Kidney glomerular epithelial cell (primary cell): Measurements from ENCODE around the gene YOD1.

Experiments used
- DNase-seq: peaks from one replicate; lab custom pipeline; 2025; lab: John Stamatoyannopoulos, UW

YOD1 gene

DNA sequence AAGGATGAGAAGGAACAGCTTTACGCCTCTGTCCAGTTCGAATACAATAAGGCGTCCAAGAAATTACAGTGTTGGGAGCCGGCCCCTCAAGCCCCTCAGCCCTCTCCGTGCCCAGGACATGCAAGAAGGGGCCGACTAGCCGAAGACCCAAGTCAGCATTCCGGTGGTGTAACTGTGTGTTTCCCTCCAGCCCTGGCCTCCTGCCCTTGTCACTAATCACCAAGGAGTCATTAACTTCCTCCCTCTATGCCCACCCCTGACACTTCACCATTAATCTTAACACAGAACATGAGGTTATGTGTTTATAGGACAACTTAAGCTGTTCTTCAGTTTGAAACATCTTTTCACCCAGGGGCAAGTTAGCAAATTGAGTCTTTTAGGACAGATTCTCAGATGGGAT, 21.2 kb upstream of the YOD1 start:
- DNase-seq = no peak

DNA sequence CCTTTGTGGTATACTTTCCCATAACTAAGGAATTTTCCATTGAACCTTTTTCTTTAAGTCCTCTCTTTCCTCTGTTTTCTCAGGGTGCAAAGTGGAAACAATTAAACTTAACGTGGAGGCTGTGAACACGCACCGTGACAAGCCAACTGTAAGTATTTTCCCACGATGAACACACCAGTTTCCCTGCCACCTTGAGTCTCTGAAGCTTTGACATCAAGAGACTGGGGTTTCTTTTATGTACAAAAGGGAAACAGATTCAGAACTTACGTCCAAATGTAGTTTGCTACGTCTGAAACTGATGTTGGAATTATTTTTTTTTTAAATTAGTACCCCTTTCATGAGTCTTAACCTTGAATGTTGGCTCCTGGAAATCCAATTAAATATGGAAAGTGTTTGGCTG, 20.4 kb upstream of the YOD1 start:
- no peak for DNase-seq

DNA sequence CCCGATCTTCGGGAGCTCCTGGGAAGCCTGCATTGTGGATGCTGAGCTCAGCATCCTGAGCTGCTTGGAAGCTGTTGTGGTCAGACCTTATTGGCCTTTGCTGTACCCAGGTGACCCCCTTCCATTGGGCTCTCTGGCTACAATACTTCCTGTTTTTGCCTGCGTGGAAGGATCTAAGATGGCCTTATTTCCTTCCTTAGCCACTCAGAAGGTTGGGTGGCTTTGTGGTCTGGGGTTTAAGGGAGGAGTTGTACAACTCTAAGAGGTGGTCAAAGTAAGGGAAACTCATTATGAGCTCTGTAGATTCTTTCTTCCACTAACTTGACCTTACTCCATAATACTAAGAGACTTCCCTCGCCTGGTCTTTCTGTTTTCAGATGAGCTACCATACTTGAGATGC, 19.8 kb upstream of the YOD1 start:
- DNase-seq = no peak

DNA sequence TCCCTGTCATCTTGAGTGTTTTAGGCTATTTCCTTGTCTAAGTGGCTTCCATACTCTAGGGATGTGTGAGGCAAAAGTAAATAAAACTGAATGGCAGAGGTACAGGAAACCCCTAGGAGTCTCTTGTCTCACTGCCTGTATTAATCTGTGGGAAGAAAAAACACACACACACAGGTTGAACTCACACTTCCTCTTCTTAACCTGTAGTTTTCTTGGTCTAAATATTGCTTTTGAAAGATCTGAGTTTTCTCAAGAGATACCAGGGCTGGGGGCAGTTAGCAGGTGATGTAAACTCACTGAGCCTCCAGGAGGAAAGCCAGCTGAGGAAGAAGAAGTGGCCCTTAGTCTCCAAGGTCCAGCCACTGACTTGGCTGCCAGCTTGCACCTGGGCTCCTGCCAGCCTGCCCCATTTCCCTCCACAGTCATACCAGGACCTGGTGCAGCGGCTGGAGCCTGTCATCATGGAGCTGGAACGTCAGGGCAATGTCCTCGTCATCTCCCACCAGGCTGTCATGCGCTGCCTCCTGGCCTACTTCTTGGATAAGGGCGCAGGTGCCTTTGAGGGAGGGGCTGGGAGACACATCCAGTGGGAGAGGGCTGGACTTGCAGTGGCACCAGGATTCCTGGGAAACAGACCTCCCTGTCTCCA, 19.0 kb upstream of the YOD1 start:
- no peak for DNase-seq

DNA sequence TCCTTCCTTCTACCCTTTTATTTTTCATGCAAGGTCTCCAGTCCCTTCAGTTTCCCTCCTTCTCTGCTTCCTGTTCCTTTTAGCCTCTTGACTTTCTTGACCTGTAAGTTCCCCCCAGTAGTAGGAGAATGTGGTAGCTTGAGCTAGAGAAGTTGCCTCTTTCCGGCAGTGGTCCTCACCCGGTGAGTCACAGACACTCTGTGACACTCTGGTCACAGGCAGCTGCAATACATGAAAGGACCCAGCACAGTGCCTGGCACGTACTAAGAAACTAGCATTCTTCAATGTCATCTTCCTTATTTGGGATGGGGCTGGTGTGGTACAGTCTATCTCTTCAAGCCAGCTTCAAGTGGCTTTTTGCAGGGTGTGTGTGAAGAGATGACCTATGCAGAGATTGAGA, 18.1 kb upstream of the YOD1 start:
- DNase-seq = no peak

DNA sequence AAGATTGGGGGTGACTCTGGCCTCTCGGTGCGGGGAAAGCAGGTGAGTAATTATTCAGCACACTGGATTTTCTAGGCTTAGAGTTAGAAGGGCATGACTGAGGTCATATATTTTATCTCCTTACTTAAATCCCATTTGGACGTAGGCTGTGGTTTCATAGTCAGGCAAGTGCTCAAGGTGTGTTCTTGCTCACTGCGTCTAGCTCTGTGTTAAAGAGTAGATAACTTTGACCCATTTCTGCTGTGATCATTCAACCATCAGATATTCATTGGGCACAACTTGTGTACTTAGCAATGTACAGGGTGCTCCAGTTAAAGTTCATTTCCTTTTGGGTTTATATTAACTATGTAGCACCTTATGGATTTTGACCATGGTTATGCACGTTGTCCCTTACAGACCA, 16.7 kb upstream of the YOD1 start:
- DNase-seq = no peak

DNA sequence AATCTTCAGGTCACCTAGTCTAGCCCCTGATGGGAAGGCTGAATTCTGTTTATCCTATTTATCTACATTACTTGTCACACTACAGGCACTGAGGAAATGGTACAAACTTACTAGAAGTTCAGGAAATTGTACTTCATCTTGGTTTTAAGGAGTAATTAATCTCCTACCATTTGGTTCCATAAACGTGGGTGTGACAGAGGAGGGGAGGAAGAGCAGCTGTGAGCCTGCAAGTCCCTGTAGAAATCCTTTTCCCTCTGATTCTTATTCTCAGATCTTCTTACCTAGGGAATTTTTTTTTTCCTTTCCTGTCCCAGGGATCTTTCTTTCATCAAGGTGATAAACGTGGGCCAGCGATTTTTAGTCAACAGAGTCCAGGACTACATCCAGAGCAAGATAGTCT, 16.2 kb upstream of the YOD1 start:
- DNase-seq = no peak

DNA sequence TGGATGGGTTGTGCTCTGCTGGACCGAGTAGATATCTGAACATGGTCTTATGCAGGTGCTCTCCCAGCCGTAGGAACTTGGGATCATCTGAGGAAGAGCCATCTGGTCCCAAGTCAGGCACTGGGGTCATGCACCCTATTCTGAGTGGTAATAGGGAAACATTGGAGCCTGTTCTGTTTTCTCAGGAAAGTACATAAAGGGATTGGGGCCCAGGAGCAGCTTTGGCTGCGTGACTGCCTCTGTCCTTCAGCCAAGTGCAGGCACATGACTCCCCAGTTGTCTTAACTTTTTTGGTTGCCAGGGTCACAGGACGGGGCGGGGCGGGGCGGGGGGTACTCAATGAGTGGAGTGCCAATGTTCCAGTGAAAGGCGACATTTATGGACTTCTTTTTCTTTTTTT, 13.6 kb upstream of the YOD1 start:
- DNase-seq = no peak

DNA sequence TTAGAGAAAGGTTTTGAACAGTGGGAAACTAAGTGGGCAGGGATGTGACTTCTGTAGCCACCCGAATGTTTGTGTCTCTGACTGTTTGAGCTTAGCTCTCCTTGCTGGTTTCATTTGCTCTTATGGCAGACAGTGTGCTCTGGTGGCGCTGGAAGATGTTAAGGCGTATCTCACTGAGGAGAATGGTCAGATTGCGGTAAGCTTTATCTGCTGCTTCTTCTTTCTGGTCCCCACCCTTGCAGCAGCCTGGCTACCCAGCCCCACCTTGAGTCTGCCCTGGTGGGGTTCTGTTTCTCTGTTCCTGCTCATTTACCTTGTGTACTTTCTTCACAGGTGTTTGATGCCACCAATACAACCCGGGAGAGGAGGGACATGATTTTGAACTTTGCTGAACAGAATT, 12.0 kb upstream of the YOD1 start:
- DNase-seq = no peak

DNA sequence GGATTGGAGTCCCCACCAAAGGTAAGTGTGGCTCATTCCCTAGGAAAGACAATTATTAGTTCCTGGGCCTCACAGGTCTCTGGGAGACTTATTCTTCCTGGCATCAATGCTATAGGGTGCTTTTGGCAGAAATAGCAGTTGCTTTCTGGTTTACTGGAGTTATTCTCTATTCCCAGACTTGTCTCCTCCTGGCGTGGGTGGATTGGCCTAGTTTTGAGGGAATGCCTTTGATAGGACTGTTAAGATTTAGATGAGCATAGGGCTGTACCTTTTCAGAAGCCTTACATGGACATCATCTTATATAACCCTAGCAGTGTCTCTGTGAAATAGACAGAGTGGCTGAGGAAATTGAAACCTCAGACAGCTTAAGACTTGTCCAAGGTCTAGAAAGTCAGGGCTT, 11.1 kb upstream of the YOD1 start:
- DNase-seq = no peak

DNA sequence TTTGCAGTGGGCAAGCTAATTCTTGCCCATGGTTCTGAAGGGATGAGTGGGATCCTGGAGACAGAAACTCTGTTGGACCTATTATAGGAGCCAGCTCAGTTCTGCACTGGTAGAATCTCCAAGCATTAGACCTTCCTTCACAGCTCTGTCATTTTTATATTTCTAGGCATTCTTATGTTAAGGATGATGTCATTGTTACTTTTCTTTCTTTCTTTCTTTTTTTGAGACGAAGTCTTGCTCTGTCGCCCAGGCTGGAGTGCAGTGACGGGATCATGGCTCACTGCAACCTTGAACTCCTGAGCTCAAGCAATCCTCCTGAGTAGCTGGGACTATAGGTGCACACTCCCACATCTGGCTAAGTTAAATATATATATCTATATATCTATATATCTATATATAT, 9.6 kb upstream of the YOD1 start:
- DNase-seq = no peak

DNA sequence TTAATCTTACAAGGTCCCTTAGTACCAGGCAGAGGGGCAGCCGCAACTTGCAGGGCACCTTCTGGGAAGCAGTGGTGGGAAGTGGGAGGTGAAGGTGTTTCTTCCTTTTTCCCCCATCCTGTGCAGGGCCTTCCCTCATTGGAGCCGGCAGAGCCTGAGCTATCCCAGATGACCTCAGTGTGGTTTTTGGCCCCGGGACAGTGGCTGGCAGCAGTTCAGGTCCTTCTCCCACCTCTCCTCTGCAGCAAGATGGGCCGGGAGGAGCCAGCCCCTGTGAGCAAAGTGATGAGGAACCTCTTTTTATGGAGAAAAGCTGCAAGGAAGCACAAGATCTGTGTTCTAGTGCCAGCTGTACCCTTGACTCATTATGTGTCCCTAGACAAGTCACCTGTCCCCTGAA, 8.9 kb upstream of the YOD1 start:
- DNase-seq = no peak

DNA sequence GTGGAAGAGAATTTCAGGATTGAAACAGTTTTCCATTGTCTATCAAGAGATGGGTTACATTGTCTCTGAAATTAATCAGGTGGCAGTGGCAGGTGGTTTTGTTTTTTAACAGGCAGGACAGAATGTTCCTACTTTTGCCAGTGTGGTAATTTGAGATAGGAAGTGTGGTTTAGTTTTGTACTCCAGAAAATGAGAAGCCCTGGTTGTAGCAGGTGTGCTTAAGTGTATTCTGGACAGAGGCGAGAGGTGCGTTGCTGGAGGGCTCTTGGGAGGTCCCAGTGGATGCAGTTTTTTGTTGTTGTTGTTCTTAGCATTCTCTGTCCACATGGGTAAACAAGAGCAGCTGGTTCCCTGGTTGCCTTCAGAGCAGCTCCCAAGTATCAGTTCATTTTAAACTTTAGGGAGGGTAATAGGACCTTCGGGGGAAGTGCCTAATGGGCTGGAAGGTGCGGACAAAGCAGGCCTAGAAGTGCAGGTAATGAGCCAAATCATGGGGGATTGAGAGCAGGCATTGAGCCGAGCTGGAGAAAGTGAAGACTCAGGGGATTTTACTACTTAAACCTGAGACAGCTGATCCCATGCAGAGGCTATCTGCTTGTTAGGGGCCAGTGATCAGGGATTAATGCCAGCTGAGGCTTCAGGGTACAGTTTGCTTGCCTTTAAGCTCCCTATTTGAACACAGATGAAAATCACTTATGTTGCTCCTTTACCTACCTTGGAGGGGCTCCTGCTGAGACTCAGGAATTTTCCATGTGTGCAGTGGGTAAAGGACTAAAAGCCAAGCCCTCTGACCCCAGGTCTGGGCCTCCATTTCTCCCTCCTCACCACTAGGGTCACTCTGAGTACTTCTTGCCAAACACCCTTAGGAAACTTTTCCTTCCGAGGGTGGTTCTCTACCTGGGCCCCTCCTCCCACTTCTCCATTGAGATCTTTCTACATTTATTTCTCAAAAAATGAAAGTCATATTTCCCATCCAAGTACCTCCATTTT, 8.2 kb upstream of the YOD1 start:
- DNase-seq = no peak

DNA sequence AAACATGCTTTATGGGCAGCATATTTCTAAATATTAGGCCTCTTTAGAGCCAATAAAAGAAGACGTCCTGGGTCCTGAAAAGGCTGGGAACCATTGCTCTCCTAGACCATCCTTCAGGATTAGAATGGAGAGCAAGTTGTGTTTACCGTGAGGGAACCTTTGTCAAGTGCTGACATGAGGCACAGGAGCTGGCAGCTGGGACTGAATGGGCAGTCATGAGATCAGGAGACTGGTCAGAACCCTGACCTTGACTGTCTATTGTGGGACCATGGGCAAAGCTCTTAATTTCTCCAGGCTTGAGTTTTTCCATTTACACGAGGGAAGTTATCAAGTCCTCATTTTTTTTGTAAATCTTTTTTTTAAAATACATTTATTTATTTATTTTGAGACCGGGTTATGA, 7.2 kb upstream of the YOD1 start:
- no peak for DNase-seq

DNA sequence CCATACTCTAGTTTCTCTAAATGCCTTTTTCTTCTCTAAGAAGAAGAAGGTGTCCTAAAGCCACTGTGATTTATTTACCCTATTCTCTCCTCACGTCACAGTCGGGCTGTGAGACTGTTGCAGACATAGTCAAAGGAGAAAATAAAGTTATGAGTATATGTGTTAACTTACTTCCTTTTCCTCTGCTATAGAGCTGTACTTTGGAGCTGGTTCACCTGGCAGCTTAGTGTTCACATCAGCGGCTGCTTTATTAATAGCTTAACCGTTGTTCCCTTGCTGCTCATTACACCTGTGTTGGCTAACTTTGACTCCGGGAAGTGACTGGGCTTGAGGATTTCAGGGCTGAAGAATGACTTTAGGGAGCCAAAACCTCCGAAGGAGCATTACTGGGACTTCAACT, 5.7 kb upstream of the YOD1 start:
- no peak for DNase-seq

DNA sequence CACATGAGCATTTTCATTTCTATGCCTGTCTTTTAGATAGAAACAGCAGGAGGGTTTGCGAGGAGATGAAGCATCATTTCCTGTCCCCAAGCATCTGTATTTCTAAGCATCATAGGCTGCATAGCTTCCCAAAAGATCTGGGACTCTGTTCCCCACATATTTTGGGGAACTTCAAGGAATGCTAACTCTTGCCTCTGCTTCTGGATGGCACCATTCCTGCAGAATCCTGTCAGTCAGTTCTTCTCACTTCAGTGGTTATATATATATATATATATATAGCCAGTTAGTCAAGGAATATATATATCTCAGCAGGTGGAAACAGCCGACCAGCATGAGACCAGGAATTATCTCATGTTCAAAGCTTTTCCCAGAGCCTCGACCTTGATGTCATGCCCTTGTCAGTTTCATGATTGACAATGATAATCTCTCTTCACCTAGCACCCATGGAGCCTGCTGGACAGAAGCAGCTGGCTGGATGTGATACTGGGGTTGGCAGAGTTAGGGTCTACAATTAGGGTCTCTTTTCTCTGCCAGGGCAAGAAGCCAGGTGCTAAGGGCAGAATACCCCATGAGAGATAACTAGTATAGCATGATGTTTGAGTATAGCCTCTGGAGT, 4.5 kb upstream of the YOD1 start:
- DNase-seq = no peak

DNA sequence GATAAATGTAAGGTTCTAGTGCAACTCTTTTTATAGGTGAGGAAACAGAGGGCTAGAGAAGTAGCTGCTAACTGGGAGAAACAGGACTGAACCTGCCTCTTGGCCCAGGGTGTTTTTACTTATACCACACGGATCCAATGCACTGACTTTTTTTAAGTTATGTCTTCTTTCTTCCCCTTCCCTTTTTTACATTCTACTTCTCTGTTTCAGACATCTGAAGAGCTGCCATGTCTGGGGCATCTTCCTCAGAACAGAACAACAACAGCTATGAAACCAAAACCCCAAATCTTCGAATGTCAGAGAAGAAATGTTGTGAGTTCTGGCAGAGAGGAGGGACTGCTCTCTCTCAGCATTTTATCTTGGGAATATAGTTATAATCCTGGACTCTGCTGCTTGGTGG, 3.5 kb upstream of the YOD1 start:
- DNase-seq = no peak

DNA sequence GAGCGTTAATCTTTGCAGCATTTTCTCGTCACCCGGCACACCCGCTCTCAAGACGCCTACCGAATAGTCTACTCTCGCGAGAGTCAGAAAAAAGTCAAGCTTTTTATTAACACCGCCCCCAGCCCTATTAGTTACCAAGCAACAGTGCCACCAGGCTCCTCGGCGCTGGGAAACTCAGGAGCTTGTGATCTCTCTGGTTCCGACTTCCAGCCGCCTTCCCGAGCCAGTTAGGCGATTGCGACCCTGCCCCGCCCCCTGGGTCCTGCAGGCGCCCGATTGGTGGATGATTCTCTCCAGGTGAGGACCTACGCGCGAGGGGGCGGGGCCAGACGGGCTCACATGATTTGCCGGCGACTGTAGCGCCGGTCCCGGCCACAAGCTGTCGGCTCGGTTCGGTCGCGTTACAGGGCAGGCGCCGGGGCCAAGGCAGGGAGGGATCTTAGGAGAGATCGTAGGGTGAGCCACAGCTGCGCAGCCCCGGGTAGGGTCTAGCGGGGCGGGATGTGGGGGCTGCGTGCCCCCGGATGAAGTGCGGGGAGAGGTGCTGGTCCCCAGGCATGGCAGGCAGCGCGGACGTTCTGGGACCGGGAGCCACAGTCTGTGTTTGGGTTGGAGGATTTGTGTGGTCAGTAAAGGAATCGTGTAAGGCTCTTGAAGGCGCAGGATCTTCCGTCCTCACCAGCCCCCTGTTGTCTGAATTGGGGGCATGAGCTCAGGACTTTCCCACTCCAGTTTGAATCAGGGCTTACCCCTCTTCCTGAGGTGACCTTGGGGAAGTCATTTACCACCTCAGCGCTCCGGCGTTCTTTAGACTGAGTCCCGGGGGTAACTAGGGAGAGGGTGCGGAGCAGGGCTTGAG, 2.1 kb upstream of the YOD1 start, which contains the start of gene PFKFB2:
PFKFB2 (plus strand) TSS at position 365 of the 859 bp plus-strand sequence. CDS start 1,443 bp downstream, outside the sequence.
- peak; percentile 97 for DNase-seq

DNA sequence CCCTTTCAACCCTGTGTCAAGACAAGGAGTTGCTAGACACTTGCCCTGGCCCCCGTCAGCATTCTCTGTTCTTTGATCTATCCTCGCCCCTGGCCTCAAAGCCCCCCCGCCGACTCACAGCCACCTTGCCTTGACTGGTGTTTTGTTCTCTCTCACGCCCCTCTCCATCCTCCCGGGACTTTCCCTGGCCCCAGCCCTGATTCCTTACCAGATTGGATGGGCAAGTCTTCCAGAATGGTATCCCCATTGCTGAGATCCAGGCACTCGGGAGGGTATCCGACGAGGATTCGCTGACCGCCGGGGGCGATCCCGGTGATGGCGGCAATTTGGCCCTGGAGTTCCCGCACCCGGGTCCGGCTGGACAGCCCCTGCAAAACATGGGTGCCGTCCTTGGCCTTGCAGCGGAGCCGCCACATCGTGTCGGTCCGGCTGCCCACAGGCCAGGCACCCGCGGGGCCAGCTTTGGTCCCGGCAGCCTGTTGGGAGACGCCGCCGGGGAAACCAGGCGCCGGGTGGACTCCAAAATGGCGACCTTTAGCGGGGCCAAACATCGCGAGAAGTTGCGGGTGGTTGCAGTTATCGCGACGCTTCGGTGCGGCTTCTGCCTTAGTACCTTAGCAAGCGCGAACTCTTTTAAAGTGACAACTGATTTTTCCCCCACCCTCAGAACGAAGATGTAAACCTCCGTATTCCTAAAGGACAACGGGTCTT, 373 bp downstream of the YOD1 start:
- DNase-seq = peak; percentile 64

DNA sequence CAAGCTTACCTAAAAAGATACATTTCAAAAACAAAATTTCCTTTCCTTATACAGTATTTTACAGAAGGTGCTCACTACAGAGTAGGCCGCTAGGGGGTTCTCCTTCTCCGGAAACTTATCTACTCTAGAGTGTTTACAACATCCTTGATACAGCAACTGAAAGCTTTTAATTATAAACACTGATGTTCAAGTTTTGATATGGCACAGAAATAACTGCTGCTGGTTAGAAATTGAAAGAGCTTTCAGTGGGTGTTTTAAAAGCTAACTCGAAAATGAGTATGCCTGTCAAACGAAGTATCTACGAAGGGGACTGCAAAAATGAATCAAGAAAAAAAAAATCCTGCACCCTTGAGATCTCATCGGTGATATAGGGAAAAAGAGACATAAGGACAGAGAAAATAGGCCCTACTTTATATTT, 1.0 kb downstream of the YOD1 start:
- DNase-seq = peak; percentile 47

DNA sequence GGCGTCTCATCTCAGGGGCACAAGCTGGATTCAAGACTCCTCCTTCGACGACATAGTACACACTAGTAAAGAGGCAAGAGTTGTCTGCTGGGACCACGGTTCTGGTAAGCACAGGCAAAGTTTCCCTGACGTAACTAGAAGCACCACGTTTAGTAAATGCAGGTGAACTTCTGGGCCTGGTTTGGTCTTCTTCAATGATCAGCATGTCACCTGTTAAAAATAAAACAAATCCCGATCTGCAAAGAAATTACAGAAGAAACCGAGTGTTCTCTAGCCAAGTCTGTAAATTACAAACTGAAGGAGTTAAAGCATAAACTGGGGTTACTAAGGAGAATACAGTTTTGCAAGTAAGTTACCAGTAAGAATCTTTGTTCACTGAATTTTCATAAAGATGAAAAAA, 1.5 kb downstream of the YOD1 start:
- no peak for DNase-seq
